Ishikawa (cell line): ENCODE results near the gene KRTAP10-3.

ENCODE experiments used
- CEBPB ChIP-seq: IDR thresholded peaks from 2 replicates; pipeline ENCODE4 v1.6.1; 2012
- CREB1 ChIP-seq: IDR thresholded peaks from 2 replicates; pipeline ENCODE4 v1.6.1; 2012; ENCODE audit warnings: low read depth
- EGR1 ChIP-seq: IDR thresholded peaks from 2 replicates; pipeline ENCODE4 v1.6.1; 2012
- EP300 ChIP-seq: IDR thresholded peaks from 2 replicates; pipeline ENCODE4 v1.6.1; 2012; ENCODE audit warnings: borderline replicate concordance
- FOXM1 ChIP-seq: IDR thresholded peaks from 2 replicates; pipeline ENCODE4 v1.6.1; 2012; ENCODE audit warnings: low read depth, borderline replicate concordance
- NFIC ChIP-seq: IDR thresholded peaks from 2 replicates; pipeline ENCODE4 v1.6.1; 2012
- TCF12 ChIP-seq: IDR thresholded peaks from 2 replicates; pipeline ENCODE4 v1.6.1; 2012; ENCODE audit warnings: low read depth
- TEAD4 ChIP-seq: IDR thresholded peaks from 2 replicates; pipeline ENCODE4 v1.6.1; 2012
- YY1 ChIP-seq: IDR thresholded peaks from 2 replicates; pipeline ENCODE4 v1.6.1; 2012; ENCODE audit warnings: low read depth
- ZBTB7A ChIP-seq: IDR thresholded peaks from 2 replicates; pipeline ENCODE4 v1.6.1; 2012; ENCODE audit warnings: low read depth
- TF ChIP-seq, protein P1 (sequence below): IDR thresholded peaks from 2 replicates; pipeline ENCODE4 v1.6.1; 2012; ENCODE audit warnings: low read depth, mild to moderate bottlenecking
- TF ChIP-seq, protein P2 (sequence below): IDR thresholded peaks from 2 replicates; pipeline ENCODE4 v1.6.1; 2012

DNA sequence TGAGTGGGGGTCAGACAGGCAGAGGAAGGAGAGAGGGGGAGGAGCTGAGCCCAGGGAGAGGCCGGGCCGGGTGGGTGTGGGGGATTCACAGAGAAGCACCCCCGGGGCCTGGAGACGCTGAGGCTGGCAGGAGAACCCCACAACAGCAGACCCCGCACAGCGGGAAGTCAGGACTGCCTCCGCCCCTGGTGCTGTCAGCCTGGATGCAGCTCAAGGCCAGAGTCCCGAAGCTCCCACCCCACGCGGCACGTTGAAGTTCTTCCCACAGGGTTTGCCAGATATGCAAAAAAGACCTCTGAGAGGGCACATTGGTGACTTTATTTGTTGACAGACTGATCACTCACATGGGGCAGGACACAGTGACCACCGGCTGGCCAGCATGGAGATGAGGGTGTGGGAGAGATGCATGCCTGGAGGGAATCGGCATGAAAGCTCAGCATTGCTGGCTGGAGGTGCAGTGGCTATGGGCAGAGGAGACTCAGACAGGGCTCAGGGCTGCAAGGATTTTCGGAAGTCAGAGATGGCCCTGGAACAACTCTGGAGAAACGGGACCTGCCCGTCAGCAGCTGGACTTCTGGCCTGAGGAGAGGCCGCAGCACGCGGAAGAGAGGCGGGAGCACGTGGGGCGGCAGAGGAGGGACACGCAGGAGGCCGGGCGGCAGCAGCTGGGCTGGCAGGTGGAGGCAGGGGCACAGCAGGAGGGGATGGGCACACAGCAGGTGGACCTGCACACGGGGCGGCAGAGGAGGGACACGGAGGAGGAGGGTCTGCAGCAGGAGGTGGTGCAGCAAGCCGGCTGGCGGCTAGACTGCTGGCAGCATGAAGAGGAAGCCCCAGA lies 885 bp downstream of the KRTAP10-3 start:
- TF ChIP-seq, protein P1, sequence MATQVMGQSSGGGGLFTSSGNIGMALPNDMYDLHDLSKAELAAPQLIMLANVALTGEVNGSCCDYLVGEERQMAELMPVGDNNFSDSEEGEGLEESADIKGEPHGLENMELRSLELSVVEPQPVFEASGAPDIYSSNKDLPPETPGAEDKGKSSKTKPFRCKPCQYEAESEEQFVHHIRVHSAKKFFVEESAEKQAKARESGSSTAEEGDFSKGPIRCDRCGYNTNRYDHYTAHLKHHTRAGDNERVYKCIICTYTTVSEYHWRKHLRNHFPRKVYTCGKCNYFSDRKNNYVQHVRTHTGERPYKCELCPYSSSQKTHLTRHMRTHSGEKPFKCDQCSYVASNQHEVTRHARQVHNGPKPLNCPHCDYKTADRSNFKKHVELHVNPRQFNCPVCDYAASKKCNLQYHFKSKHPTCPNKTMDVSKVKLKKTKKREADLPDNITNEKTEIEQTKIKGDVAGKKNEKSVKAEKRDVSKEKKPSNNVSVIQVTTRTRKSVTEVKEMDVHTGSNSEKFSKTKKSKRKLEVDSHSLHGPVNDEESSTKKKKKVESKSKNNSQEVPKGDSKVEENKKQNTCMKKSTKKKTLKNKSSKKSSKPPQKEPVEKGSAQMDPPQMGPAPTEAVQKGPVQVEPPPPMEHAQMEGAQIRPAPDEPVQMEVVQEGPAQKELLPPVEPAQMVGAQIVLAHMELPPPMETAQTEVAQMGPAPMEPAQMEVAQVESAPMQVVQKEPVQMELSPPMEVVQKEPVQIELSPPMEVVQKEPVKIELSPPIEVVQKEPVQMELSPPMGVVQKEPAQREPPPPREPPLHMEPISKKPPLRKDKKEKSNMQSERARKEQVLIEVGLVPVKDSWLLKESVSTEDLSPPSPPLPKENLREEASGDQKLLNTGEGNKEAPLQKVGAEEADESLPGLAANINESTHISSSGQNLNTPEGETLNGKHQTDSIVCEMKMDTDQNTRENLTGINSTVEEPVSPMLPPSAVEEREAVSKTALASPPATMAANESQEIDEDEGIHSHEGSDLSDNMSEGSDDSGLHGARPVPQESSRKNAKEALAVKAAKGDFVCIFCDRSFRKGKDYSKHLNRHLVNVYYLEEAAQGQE, result no peak
- TF ChIP-seq CEBPB, result no peak
- TF ChIP-seq TEAD4, result no peak
- TF ChIP-seq EP300, result no peak
- TF ChIP-seq FOXM1, result no peak
- TF ChIP-seq, protein P2, sequence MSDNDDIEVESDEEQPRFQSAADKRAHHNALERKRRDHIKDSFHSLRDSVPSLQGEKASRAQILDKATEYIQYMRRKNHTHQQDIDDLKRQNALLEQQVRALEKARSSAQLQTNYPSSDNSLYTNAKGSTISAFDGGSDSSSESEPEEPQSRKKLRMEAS, result peak; percentile 77
- TF ChIP-seq TCF12, result no peak
- TF ChIP-seq NFIC, result no peak
- no peak for TF ChIP-seq EGR1
- TF ChIP-seq YY1, result no peak
- no peak for TF ChIP-seq CREB1
- TF ChIP-seq ZBTB7A, result no peak
